ENCODE measurements around the gene SPHK2.

The SPHK2 gene

GRCh38 chr19:48606463-48607358, 12.6 kb upstream of the SPHK2 start, which contains the start of gene SPACA4:
Gene SPACA4 (plus strand): TSS chr19:48606742. CDS start chr19:48606979, 237 bp downstream.
- DNase-seq (ENCODE audit: low spot score), result no peak

GRCh38 chr19:48607359-48607755, 11.9 kb upstream of the SPHK2 start:
- no peak for DNase-seq (ENCODE audit: low spot score)

GRCh38 chr19:48608798-48609263, 10.5 kb upstream of the SPHK2 start:
- DNase-seq (ENCODE audit: low spot score), result peak; percentile 77

- no peak for DNase-seq (ENCODE audit: low spot score)
Measured at GRCh38 chr19:48609571-48610108, 9.7 kb upstream of the SPHK2 start.

- DNase-seq (ENCODE audit: low spot score), result no peak
Measured at GRCh38 chr19:48611872-48612271, 7.4 kb upstream of the SPHK2 start.

GRCh38 chr19:48613024-48613851, 6.1 kb upstream of the SPHK2 start:
- DNase-seq (ENCODE audit: low spot score), result no peak

GRCh38 chr19:48613852-48614435, 5.4 kb upstream of the SPHK2 start:
- DNase-seq (ENCODE audit: low spot score), result no peak

GRCh38 chr19:48614436-48615230, 4.7 kb upstream of the SPHK2 start, which contains the start of gene FAM83E:
Gene FAM83E (minus strand): TSS chr19:48615076. CDS start chr19:48613372, 1,704 bp downstream.
- no peak for DNase-seq (ENCODE audit: low spot score)

GRCh38 chr19:48615231-48616040, 3.9 kb upstream of the SPHK2 start:
- DNase-seq (ENCODE audit: low spot score), result no peak

GRCh38 chr19:48616041-48616436, 3.3 kb upstream of the SPHK2 start:
- DNase-seq (ENCODE audit: low spot score), result no peak

- DNase-seq (ENCODE audit: low spot score), result no peak
Measured at GRCh38 chr19:48616491-48617056, 2.7 kb upstream of the SPHK2 start.

GRCh38 chr19:48617146-48617937, 2.0 kb upstream of the SPHK2 start:
- no peak for DNase-seq (ENCODE audit: low spot score)

- DNase-seq (ENCODE audit: low spot score), result no peak
Measured at GRCh38 chr19:48618278-48618915, 909 bp upstream of the SPHK2 start.

- DNase-seq (ENCODE audit: low spot score), result no peak
Measured at GRCh38 chr19:48619692-48620585, 633 bp downstream of the SPHK2 start.

GRCh38 chr19:48623556-48624066, 4.3 kb downstream of the SPHK2 start:
- DNase-seq (ENCODE audit: low spot score), result no peak

- peak; percentile 97 for DNase-seq (ENCODE audit: low spot score)
Measured at GRCh38 chr19:48624067-48624594, 4.8 kb downstream of the SPHK2 start.
